ENCODE results near the gene CEP95.
A peak's percentile ranks its signal among the peaks of the same experiment; 100 is the strongest.

The CEP95 gene

GRCh38 chr17:64496348-64496785, 10.4 kb upstream of the CEP95 start:
- peak overlapping the region; percentile 81 for H3K4me3 ChIP-seq (ENCODE audit: low read depth, low read length)
- no peak for TF ChIP-seq CTCF (IDR thresholded peaks at IDR 0.05; ENCODE audit: low read depth, low read length, missing control alignments)
- no peak for DNase-seq (ENCODE audit: low read depth)

- H3K4me3 ChIP-seq (ENCODE audit: low read depth, low read length), result peak within 1 kb of the TSS; percentile 81
- TF ChIP-seq CTCF (IDR thresholded peaks at IDR 0.05; ENCODE audit: low read depth, low read length, missing control alignments), result peak; percentile 55
- DNase-seq (ENCODE audit: low read depth), result peak; percentile 87
Measured at GRCh38 chr17:64496786-64497564, 9.8 kb upstream of the CEP95 start, which contains the start of gene POLG2. TSS of gene POLG2 (minus strand) at chr17:64497054. CDS start at chr17:64496968, 86 bp downstream.

DNA sequence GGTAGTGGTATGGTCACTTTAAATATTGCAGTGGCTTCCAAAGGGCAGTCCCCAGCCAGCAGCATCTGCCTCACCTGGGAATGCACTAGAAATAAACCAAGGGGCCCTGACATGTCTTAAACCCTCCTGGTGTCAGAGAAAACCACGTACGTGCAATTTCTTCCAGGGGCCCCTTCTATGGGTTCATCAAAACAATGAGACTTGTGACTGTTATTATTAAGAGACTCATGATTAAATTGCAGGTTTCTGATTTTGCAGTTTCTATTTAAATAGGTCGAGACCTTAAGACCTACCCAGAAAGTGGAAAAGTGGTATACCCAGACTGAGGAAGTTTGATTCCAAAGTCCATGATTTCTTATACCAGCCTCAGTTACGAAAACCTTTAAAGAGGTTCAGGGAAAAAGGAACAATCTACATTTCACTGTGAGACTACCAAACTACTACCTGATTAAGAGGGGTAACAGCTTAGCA, 9.2 kb upstream of the CEP95 start:
- no peak for DNase-seq (ENCODE audit: low read depth)
- H3K4me3 ChIP-seq (ENCODE audit: low read depth, low read length), result peak overlapping the region; percentile 81
- no peak for TF ChIP-seq CTCF (IDR thresholded peaks at IDR 0.05; ENCODE audit: low read depth, low read length, missing control alignments)

DNA sequence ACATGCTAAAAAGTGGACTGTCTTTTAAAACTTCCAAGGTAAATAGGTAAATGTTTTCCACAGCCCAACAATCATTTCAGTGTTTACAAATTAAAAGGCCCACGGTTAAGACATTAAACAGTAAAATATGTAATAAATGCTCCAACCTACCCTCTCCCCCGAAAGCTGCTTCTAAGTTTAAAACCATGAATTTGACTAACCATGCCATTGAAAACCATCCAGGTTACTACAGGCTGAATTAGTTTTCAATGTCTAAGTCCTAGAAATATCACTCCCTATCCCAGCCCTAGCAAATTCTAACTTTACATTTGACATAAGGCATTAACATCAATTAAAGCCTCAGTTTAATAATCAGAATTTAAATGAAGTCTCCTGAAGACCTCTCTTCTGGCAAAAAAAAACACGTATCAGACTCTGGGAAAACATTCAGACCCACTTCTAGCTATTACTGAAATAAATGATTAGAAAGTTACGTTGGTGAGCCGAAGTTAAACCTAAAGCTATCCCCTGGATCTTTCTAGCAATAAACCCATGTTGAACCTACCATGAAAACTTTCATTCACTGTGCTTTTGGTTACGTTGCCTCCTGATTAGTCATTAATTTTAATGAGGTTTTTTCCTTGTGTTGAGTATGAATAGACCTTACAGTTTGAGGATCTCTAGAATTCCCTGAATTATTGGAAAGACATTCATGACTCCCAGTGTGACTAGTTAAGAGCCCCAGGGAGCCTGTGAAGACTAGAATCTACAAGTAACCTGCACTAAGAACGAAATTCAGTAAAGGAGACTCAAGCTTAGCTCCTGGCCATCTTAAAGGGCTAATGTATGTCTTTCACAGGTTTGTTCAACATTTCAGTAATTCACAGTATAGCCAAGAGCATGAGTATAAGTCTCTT, 8.2 kb upstream of the CEP95 start:
- no peak for DNase-seq (ENCODE audit: low read depth)
- TF ChIP-seq CTCF (IDR thresholded peaks at IDR 0.05; ENCODE audit: low read depth, low read length, missing control alignments), result no peak
- H3K4me3 ChIP-seq (ENCODE audit: low read depth, low read length), result no peak overlapping the region

DNA sequence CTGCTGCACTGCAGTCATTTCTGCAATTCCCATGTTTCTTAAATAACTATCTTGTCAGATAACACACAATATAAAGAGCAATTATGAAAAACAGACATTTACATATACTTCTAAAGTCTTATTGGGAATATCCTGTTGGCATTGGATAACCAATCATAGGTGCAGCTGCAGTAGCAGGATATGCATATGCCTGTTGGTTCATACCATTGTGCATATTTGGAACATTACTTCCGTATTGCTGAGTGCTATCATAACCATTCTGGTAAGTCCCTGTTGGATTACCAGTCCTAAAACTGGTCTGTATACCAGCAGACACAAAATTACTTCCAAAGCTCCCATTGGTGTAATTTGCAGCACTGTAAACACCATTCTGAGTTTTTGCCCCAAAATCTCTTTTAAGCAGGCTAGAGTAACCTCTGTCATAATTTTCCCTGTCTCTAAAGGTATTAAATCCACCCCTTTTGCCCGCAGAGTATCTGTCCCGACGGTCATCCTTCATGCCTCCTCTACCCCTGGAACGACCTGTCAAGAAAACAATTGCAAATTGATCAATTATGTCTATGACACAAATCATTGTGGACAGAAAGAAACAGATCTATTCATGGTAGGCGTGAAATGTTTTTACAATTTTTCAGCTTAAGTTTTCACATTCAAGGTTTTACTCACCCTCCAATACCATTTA, 6.8 kb upstream of the CEP95 start:
- no peak for TF ChIP-seq CTCF (IDR thresholded peaks at IDR 0.05; ENCODE audit: low read depth, low read length, missing control alignments)
- no peak for DNase-seq (ENCODE audit: low read depth)
- no peak overlapping the region for H3K4me3 ChIP-seq (ENCODE audit: low read depth, low read length)

GRCh38 chr17:64500487-64500859, 6.3 kb upstream of the CEP95 start:
- no peak overlapping the region for H3K4me3 ChIP-seq (ENCODE audit: low read depth, low read length)
- DNase-seq (ENCODE audit: low read depth), result no peak
- TF ChIP-seq CTCF (IDR thresholded peaks at IDR 0.05; ENCODE audit: low read depth, low read length, missing control alignments), result no peak

Measured in GM12864 (cell line).